Kidney (tissue), 14 donors: ENCODE data around the gene PFKFB1. TPM values are rescaled to one million over a fixed set of nuclear protein-coding genes. Genes with fewer than 3 reads are reported as not detected.

Experiments
- DNase-seq, 5 donors: peaks; one replicate each; pipeline ENCODE4 v3.0.0-alpha.2; 2013 to 2020
- FAIRE-seq: peaks from 2 replicates; lab custom pipeline; 2012; peaks lifted over from hg19 to GRCh38; lab: Jason Lieb, UNC
- H3K27ac ChIP-seq, 2 donors: one replicate each; pipeline ENCODE4 v1.7.0; 2013; ENCODE audit warnings: low read depth in 2 of 2, low read length in 2 of 2, inconsistent platforms in 1 of 2
- H3K27me3 ChIP-seq: one replicate; pipeline ENCODE4 v1.7.1; 2013; ENCODE audit warnings: low read length, inconsistent platforms; ENCODE audit not compliant: control insufficient read depth, insufficient read depth
- H3K36me3 ChIP-seq, 3 donors: one replicate each; pipeline versions ENCODE4 v1.7.0 to v1.7.1; 2013; ENCODE audit warnings: low read length in 3 of 3, control low read depth in 1 of 3, inconsistent platforms in 1 of 3; ENCODE audit not compliant: insufficient read depth in 3 of 3, control insufficient read depth in 2 of 3
- H3K4me1 ChIP-seq, 3 donors: one replicate each; pipeline versions ENCODE4 v1.7.0 to v1.7.1; 2013; ENCODE audit warnings: low read length in 3 of 3, inconsistent platforms in 1 of 3, low read depth in 1 of 3; ENCODE audit not compliant: control insufficient read depth in 2 of 3, insufficient read depth in 2 of 3
- H3K4me3 ChIP-seq, 3 donors: one replicate each; pipeline versions ENCODE4 v1.7.0 to v1.8.1; 2013; ENCODE audit warnings: low read length in 3 of 3, control low read depth in 1 of 3, inconsistent platforms in 1 of 3
- H3K9ac ChIP-seq, 3 donors: one replicate each; pipeline versions ENCODE4 v1.7.0 to v1.7.1; 2013; ENCODE audit warnings: low read length in 3 of 3, control low read depth in 1 of 3, inconsistent platforms in 1 of 3
- H3K9me3 ChIP-seq, 3 donors: one replicate each; pipeline versions ENCODE4 v1.7.0 to v1.7.1; 2013; ENCODE audit warnings: low read length in 3 of 3, control low read depth in 1 of 3, inconsistent platforms in 1 of 3; ENCODE audit not compliant: control insufficient read depth in 2 of 3, insufficient read depth in 1 of 3
- CTCF ChIP-seq: IDR thresholded peaks from 3 replicates; pipeline ENCODE4 v1.5.1; 2012; ENCODE audit warnings: mild to moderate bottlenecking, moderate library complexity, borderline replicate concordance; ENCODE audit not compliant: insufficient read depth; ENCODE audit errors: extremely low read depth
- intact Hi-C: fragments of 100-400 bp; cut with DNase I; formaldehyde crosslinking; loops from one replicate; pipeline ENCODE4 v1.11.1; 2022
- polyA plus RNA-seq: library from polyadenylated mRNA; stranded (reverse); fragments of 350-450 nt; fragmentation: Illumina TruSeq; extraction: RNeasy Lipid Tissue Mini Kit (QIAGEN cat#74804); gene quantifications from one replicate; pipeline ENCODE4 v1.2.3, GENCODE V29; 2014; ENCODE audit warnings: low read depth, low replicate concordance; ENCODE audit not compliant: insufficient read depth
- total RNA-seq: library from RNA; stranded (reverse); fragmentation: NEBNext Ultra II Directional; extraction: Animal tissue kit (Norgen Biotek cat#: 25700); gene quantifications from one replicate; pipeline ENCODE4 v1.2.1, GENCODE V29; 2021
- donor health status: control.
- donor health status: control.
- donor health status: control.
- donor health status: control.
- donor health status: control.
- donor health status: DM: yes; HTN: yes; CAD: no.
- donor health status: Normal renal cell carcinoma (clear cell type).

PFKFB1 gene
- total and polyA plus RNA-seq, 2 donors from 2014 or later, result 0.31 to 1.1 TPM

GRCh38 chrX:55033429-55033828 lies 39.4 kb upstream of the PFKFB1 start:
- Histone ChIP-seq H3K4me3 (no peak overlapping the region), H3K27me3 (no peaks in the 10 kb centered on the region), H3K9ac (no peak overlapping the region), H3K9me3 (no peaks in the 10 kb centered on the region), H3K36me3 (no peaks in the 10 kb centered on the region), H3K4me1 (no peaks in the 10 kb centered on the region), H3K27ac (no peak overlapping the region)
- FAIRE-seq (peak; percentile 83), DNase-seq (peak in 1 of 5 donors; percentile 22)
- intact Hi-C loops, result no loop called here
- no peak for TF ChIP-seq CTCF

DNA sequence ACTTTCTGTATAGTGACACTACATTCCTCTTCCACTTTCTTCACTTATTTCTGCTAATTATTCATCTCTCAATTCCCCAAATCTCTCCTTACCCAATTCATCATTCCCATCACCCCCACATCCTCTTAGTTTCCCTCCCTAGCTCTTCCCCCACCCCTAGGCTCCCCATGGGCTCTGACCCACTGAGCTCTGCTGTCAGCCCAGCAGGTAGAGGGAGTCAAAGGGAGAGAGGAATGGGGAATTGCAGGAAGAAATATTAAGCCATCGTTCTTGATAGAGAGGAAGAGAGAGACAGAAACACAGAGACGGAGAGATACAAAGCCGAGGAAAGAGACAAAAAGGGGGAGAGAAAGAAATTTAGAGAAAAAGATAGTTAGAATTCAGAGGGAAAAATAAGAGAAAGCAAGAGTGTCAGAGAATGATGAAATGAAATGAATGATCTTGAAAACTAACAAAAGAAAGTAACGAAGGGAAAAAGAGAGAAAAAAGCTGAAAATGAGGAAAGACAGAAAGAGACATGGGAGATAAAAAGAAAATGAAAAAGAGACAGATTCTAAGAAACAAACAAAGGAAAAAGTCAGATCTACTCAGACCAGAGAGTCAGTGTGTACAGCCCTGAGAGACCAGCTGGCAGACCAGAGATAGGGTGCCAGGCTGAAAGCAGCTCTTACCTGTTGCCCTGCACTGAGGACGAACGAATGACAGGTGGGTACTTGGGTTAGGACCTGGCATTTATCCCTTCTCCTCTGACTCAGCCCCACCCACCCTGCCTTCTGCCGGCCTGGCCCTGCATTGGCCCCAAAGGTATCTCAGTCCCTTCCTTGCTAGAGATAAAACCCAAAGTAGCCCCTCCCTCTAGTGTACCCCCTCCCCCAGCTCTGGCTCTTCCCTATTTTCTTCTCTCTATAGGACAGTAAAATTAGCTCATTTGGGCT lies 36.5 kb upstream of the PFKFB1 start, which contains the start of gene ALAS2:
ALAS2 (minus strand) TSS at position 707 of the 935 bp plus-strand sequence. CDS start 4,977 bp downstream, outside the sequence.
- Histone ChIP-seq H3K36me3 (no peaks in the 10 kb centered on the region), H3K4me3 (no peak within 1 kb of the TSS), H3K9ac (no peak within 1 kb of the TSS), H3K27me3 (no peaks in the 10 kb centered on the region), H3K9me3 (no peaks in the 10 kb centered on the region), H3K4me1 (no peaks in the 10 kb centered on the region), H3K27ac (no peak within 1 kb of the TSS)
- DNase-seq, result no peak
- TF ChIP-seq CTCF, result no peak
- no peak for FAIRE-seq
- intact Hi-C loops, result no loop called here

GRCh38 chrX:55029291-55029690 lies 35.3 kb upstream of the PFKFB1 start:
- Histone ChIP-seq H3K9ac (no peak overlapping the region), H3K27ac (no peak overlapping the region), H3K4me3 (no peak overlapping the region), H3K27me3 (no peaks in the 10 kb centered on the region), H3K9me3 (no peaks in the 10 kb centered on the region), H3K36me3 (no peaks in the 10 kb centered on the region), H3K4me1 (no peaks in the 10 kb centered on the region)
- DNase-seq (no peak), FAIRE-seq (no peak)
- TF ChIP-seq CTCF, result no peak
- intact Hi-C loops, result no loop called here
